ENCODE results near the gene NSL1. TPM values are rescaled to one million over a fixed set of nuclear protein-coding genes. Genes with fewer than 3 reads are reported as not detected.

The NSL1 gene
- total and polyA plus RNA-seq, 2 donors (not counting 1 experiment from before 2014, with no cell fraction given) = 20.5 to 45.9 TPM

DNA sequence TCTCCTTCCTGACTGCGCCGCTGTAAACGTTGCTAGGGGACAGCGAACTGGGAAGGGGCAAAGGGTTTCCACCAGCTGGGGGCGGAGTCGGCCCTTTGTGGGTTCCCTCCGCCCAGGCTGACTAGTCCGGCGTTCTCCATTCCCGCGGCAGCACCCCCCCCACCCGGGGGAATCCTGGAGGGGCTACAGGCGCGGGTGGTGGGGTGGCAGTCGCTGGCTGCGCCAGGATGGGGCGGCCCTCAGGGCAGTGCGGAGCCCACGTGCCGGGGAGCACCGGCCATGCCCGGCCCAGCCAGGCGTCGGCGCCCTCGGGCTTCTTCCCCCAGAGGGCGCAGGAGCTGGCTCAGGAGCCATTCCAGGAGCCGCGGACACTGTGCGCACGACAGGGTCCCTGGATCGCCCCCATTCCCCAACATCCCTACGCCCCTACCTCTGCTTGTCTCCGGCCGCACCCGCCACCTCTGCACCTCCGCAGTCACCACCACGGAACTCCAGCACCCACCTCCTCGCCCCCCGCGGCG is 92.4 kb downstream of the NSL1 start:
- CTCF ChIA-PET = interaction anchor here (1.2 to 2.0 kb wide), 5 partner anchors 15 to 296 kb away, joined by 3 to 7 read pairs (median 5); no protein-coding TSS in a partner anchor
- no peaks in the 10 kb centered on the region for H3K36me3 ChIP-seq (replicated peaks in 1 of 2; ENCODE audit: control extremely low read depth in 1 of 2, control insufficient read depth in 1 of 2, extremely low read depth in 1 of 2, insufficient read depth in 2 of 2, low read length in 1 of 2)
- no peak for TF ChIP-seq EZH2 (IDR thresholded peaks at IDR 0.05; ENCODE audit: borderline replicate concordance, insufficient read depth, low read depth, low read length, poor library complexity, severe bottlenecking)
- TF ChIP-seq, protein P1, sequence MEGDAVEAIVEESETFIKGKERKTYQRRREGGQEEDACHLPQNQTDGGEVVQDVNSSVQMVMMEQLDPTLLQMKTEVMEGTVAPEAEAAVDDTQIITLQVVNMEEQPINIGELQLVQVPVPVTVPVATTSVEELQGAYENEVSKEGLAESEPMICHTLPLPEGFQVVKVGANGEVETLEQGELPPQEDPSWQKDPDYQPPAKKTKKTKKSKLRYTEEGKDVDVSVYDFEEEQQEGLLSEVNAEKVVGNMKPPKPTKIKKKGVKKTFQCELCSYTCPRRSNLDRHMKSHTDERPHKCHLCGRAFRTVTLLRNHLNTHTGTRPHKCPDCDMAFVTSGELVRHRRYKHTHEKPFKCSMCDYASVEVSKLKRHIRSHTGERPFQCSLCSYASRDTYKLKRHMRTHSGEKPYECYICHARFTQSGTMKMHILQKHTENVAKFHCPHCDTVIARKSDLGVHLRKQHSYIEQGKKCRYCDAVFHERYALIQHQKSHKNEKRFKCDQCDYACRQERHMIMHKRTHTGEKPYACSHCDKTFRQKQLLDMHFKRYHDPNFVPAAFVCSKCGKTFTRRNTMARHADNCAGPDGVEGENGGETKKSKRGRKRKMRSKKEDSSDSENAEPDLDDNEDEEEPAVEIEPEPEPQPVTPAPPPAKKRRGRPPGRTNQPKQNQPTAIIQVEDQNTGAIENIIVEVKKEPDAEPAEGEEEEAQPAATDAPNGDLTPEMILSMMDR (IDR thresholded peaks at IDR 0.05) = peak; percentile 69
- H3K27me3 ChIP-seq (replicated peaks in 1 of 4; ENCODE audit: control extremely low read depth in 1 of 4, control insufficient read depth in 3 of 4, insufficient read depth in 4 of 4, low read length in 3 of 4) = peaks cover 0 to 14% (median 3%) of the 10 kb centered on the region in 4 experiments
- H4K20me1 ChIP-seq (ENCODE audit: control insufficient read depth, insufficient read depth, low read length, poor library complexity, severe bottlenecking) = no peaks in the 10 kb centered on the region
- Mint-ChIP-seq H3K9me3 (ENCODE audit: insufficient read depth) (no peaks in the 10 kb centered on the region), H3K27me3 (peaks cover 4% of the 10 kb centered on the region), H3K4me3 (peak overlapping the region; percentile 92), H3K27ac (peak overlapping the region; percentile 27), H3K4me1 (peaks cover 39% of the 10 kb centered on the region)
- H3K4me2 ChIP-seq (replicated peaks; ENCODE audit: low read depth, low read length, poor library complexity, severe bottlenecking) = peak overlapping the region; percentile 97
- peaks cover 31 to 36% of the 10 kb centered on the region in 2 donors for H3K4me1 ChIP-seq (ENCODE audit: control insufficient read depth in 2 of 2, insufficient read depth in 2 of 2, low read length in 2 of 2)
- H3K9me3 ChIP-seq (ENCODE audit: control extremely low read depth in 1 of 3, control insufficient read depth in 2 of 3, insufficient read depth in 1 of 3, low read length in 2 of 3) = no peaks in the 10 kb centered on the region
- no peaks in the 10 kb centered on the region for H3K79me2 ChIP-seq (ENCODE audit: control insufficient read depth, insufficient read depth, low read length)
- peak overlapping the region; percentile 84 for H2AFZ ChIP-seq (ENCODE audit: insufficient read depth, low read depth, low read length, poor library complexity, severe bottlenecking)
- H3K9ac ChIP-seq (ENCODE audit: low read length) = peak overlapping the region; percentile 66
- intact Hi-C loops (cut with micrococcal nuclease) = loop anchor here (1.0 kb wide), 2 partner anchors 90 to 296 kb away; no protein-coding TSS in a partner anchor
- WGBS (ENCODE audit: insufficient coverage) = under 1% methylated on average over 38 of the region's 42 CpGs
- peak; percentile 65 for ATAC-seq (ENCODE audit: low read depth)
- POLR2A ChIA-PET = interaction anchor here (0.8 kb wide), 1 partner anchor 95 kb away, joined by 3 read pairs; no protein-coding TSS in a partner anchor
- DNase-seq = peak; percentile 69
- H3K4me3 ChIP-seq (ENCODE audit: control extremely low read depth in 1 of 5, extremely low read depth in 1 of 5, insufficient read depth in 1 of 5, low read depth in 2 of 5, low read length in 4 of 5) = peak overlapping the region; percentile 34 to 70 (median 65)
- H3K27ac ChIP-seq (ENCODE audit: low read length in 2 of 2) = no peak overlapping the region

Data from B cell (primary cell).